HepG2 (cell line): Measurements from ENCODE around the gene ZXDC. TPM values are rescaled to one million over a fixed set of nuclear protein-coding genes. Genes with fewer than 3 reads are reported as not detected.

ENCODE experiments used
- ATAC-seq: fragments of 200-7000 bp; cut with Tn5 transposase; 3 replicates; pipeline ENCODE4 v1.9.1; 2020; ENCODE audit warnings: mild to moderate bottlenecking, moderate library complexity
- BruUV-seq: library from RNA; stranded (reverse); fragments of 400-500 nt; replicated peaks from 2 replicates; lab custom pipeline; 2021; lab: Mats Ljungman, UMichigan
- CTCF ChIA-PET: fragments of 300-600 bp; formaldehyde crosslinking; extraction: SDS; loops from one replicate; lab custom pipeline; 2021; ENCODE audit warnings: low total read pairs, inconsistent platforms, low intra/inter-chr PET ratio; lab: Yijun Ruan, JAX
- POLR2A ChIA-PET: fragments of 350-600 bp; sonication (Branson Sonifier 250); formaldehyde crosslinking; loops from one replicate; lab custom pipeline; 2020; ENCODE audit warnings: antibody characterized with exemption, inconsistent platforms; lab: Yijun Ruan, JAX
- DNase-seq: peaks from one replicate; pipeline ENCODE4 v3.0.0-alpha.2; 2015; ENCODE audit warnings: low spot score
- FAIRE-seq: peaks from 3 replicates; lab custom pipeline; 2011; peaks lifted over from hg19 to GRCh38; lab: Jason Lieb, UNC
- H2AFZ ChIP-seq: one replicate; pipeline ENCODE4 v1.6.1; 2011; ENCODE audit warnings: low read length, inconsistent platforms
- H3K27ac ChIP-seq: fragments of 300-600 bp; 3 replicates; pipeline ENCODE4 v1.8.0; 2011; ENCODE audit warnings: mixed run types, mild to moderate bottlenecking, mixed read lengths, low read length, inconsistent platforms; ENCODE audit not compliant: insufficient read depth; ENCODE audit errors: extremely low read length
- H3K27me3 ChIP-seq, 2 experiments: fragments of 200-600 bp in 1 of 2; 2 replicates in 1 of 2; 3 replicates in 1 of 2; pipeline versions ENCODE4 v1.6.0 to v1.8.0; 2011; ENCODE audit warnings: low read length in 2 of 2, mild to moderate bottlenecking in 2 of 2, moderate library complexity in 2 of 2, inconsistent platforms in 1 of 2; ENCODE audit not compliant: insufficient read depth in 2 of 2, control insufficient read depth in 1 of 2
- H3K36me3 ChIP-seq, 2 experiments: fragments of 200-600 bp in 1 of 2; replicated peaks in 1 of 2; 2 replicates in 1 of 2; 3 replicates in 1 of 2; pipeline versions ENCODE4 v1.5.1 to v1.8.0; 2011; ENCODE audit warnings: low read length in 2 of 2, inconsistent platforms in 1 of 2; ENCODE audit not compliant: insufficient read depth in 2 of 2, control insufficient read depth in 1 of 2
- H3K4me1 ChIP-seq: 2 replicates; pipeline ENCODE4 v1.5.1; 2012; ENCODE audit warnings: low read length, inconsistent platforms; ENCODE audit not compliant: insufficient read depth
- H3K4me2 ChIP-seq: 2 replicates; pipeline ENCODE4 v1.6.0; 2011; ENCODE audit warnings: low read depth, low read length, inconsistent platforms
- H3K4me3 ChIP-seq, 3 experiments: fragments of 200-600 bp in 1 of 3; sonication (generic), shearing (Covaris generic) in 1 of 3; replicated peaks in 1 of 3; 2 replicates each; pipeline ENCODE4 v1.5.1; 2011 to 2016; ENCODE audit warnings: low read length in 3 of 3, inconsistent platforms in 2 of 3, low read depth in 2 of 3, mild to moderate bottlenecking in 2 of 3, control low read depth in 1 of 3, mixed read lengths in 1 of 3; ENCODE audit not compliant: insufficient read depth in 1 of 3
- H3K79me2 ChIP-seq: one replicate; pipeline ENCODE4 v1.6.1; 2011; ENCODE audit warnings: low read length, inconsistent platforms; ENCODE audit not compliant: insufficient read depth
- H3K9ac ChIP-seq: 2 replicates; pipeline ENCODE4 v1.6.0; 2011; ENCODE audit warnings: mild to moderate bottlenecking, low read depth, low read length, inconsistent platforms; ENCODE audit not compliant: insufficient read depth
- H3K9me3 ChIP-seq: 2 replicates; pipeline ENCODE4 v1.5.1; 2012; ENCODE audit warnings: mild to moderate bottlenecking, low read length
- H4K20me1 ChIP-seq: 2 replicates; pipeline ENCODE4 v1.6.0; 2011; ENCODE audit warnings: inconsistent platforms, mild to moderate bottlenecking, low read length, moderate library complexity; ENCODE audit not compliant: insufficient read depth
- DMTF1 ChIP-seq: sonication (generic); formaldehyde crosslinking; IDR thresholded peaks from 2 replicates; pipeline ENCODE4 v1.4.0; 2020; ENCODE audit warnings: mild to moderate bottlenecking, missing genetic modification reagents
- HNRNPL ChIP-seq: fragments of 200-400 bp; formaldehyde crosslinking; IDR thresholded peaks from 2 replicates; pipeline ENCODE4 v1.6.1; 2017; ENCODE audit warnings: mild to moderate bottlenecking, low read depth, low read length
- MXI1 ChIP-seq: IDR thresholded peaks from 3 replicates; pipeline ENCODE4 v1.6.1; 2012; ENCODE audit warnings: low read depth, low read length, inconsistent platforms, borderline replicate concordance
- ONECUT2 ChIP-seq: sonication (generic); formaldehyde crosslinking; IDR thresholded peaks from 2 replicates; pipeline ENCODE4 v1.4.0; 2020; ENCODE audit warnings: missing genetic modification reagents
- TAF1 ChIP-seq: sonication (generic); formaldehyde crosslinking; IDR thresholded peaks from 2 replicates; pipeline ENCODE4 v1.4.0; 2020; ENCODE audit warnings: missing genetic modification reagents
- ZFP90 ChIP-seq: sonication (generic); formaldehyde crosslinking; IDR thresholded peaks from 2 replicates; pipeline ENCODE4 v1.8.0; 2022; ENCODE audit warnings: missing genetic modification reagents, mild to moderate bottlenecking, inconsistent platforms, borderline replicate concordance
- ZNF124 ChIP-seq: sonication (generic); formaldehyde crosslinking; IDR thresholded peaks from 2 replicates; pipeline ENCODE4 v1.4.0; 2020; ENCODE audit warnings: missing genetic modification reagents
- ZNF276 ChIP-seq: sonication (generic); formaldehyde crosslinking; IDR thresholded peaks from 2 replicates; pipeline ENCODE4 v1.4.0; 2020; ENCODE audit warnings: mild to moderate bottlenecking, low read depth, missing genetic modification reagents
- ZNF672 ChIP-seq: sonication (generic); formaldehyde crosslinking; IDR thresholded peaks from 2 replicates; pipeline ENCODE4 v1.8.1; 2022; ENCODE audit warnings: missing genetic modification reagents
- ZNF766 ChIP-seq: sonication (generic); formaldehyde crosslinking; IDR thresholded peaks from 2 replicates; pipeline ENCODE4 v1.5.0; 2020; ENCODE audit warnings: missing genetic modification reagents, borderline replicate concordance
- ZNF768 ChIP-seq: sonication (generic); formaldehyde crosslinking; IDR thresholded peaks from 2 replicates; pipeline ENCODE4 v1.4.0; 2020; ENCODE audit warnings: missing genetic modification reagents
- ZZZ3 ChIP-seq: sonication (generic); formaldehyde crosslinking; IDR thresholded peaks from 2 replicates; pipeline ENCODE4 v1.4.0; 2020; ENCODE audit warnings: missing genetic modification reagents, mild to moderate bottlenecking, borderline replicate concordance
- WGBS: methylation state at CpG from one replicate; pipeline ENCODE4 v1.1.6; 2017; ENCODE audit warnings: low lambda C conversion rate; 5-methylcytosine and 5-hydroxymethylcytosine counted together
- in situ Hi-C: cut with HindIII; loops from 2 replicates; pipeline ENCODE4 v1.10.0; 2017; ENCODE audit warnings: low pct_unique_long_range_greater_than_20kb; ENCODE audit not compliant: extremely low pct_ligation_motif_present
- intact Hi-C: fragments of 100-400 bp; cut with micrococcal nuclease; formaldehyde crosslinking; loops from one replicate; pipeline ENCODE4 v1.10.0; 2022; ENCODE audit not compliant: unreplicated experiment
- polyA plus RNA-seq, 8 experiments: library from polyadenylated mRNA; depleted of rRNA in 3 of 8; stranded (reverse) in 7 of 8; unstranded in 1 of 8; fragments of >200 nt; fragmentation: Illumina TruSeq in 4 of 8; extraction: Trizol in 4 of 8; gene quantifications; 2 replicates each; pipeline versions ENCODE4 v1.2.1 to v1.2.3, GENCODE V29; 2011 to 2016; ENCODE audit warnings: low read depth in 4 of 8, missing spikeins in 1 of 8, mixed read lengths in 1 of 8; ENCODE audit not compliant: insufficient read depth in 1 of 8
- total RNA-seq, 5 experiments: library from RNA; depleted of rRNA; stranded (reverse); fragments of >200 nt; fragmentation: Illumina TruSeq; extraction: Trizol; gene quantifications; 2 replicates each; pipeline ENCODE4 v1.2.3, GENCODE V29; 2016; ENCODE audit warnings: low read depth in 1 of 5

Gene ZXDC
- total and polyA plus RNA-seq, 2 of the 13 experiments (the other 11 are each of a cell fraction or from before 2014, with no cell fraction given) = 17.6 to 21.2 TPM

- DNase-seq = no peak
- CTCF ChIA-PET = no interaction called here
- peak; percentile 59; the same call in 1 of the 2 replicates for TF ChIP-seq HNRNPL
- TF ChIP-seq DMTF1 (CRISPR knock-in tag) = no peak
- TF ChIP-seq ZNF124 (CRISPR knock-in tag) = no peak
- TF ChIP-seq ZFP90 (CRISPR knock-in tag) = no peak
- no peak for TF ChIP-seq ZNF672
- peak; percentile 83 for TF ChIP-seq ZNF768 (CRISPR knock-in tag)
- no peak for TF ChIP-seq MXI1
- TF ChIP-seq ZZZ3 (CRISPR knock-in tag) = no peak
- TF ChIP-seq ZNF276 (CRISPR knock-in tag) = no peak
- TF ChIP-seq ONECUT2 = no peak
- TF ChIP-seq TAF1 (CRISPR knock-in tag) = 0 out of 2 replicates have a peak, but pooled peaks have one; percentile 0
- TF ChIP-seq ZNF766 (CRISPR knock-in tag) = no peak
- TF ChIP-seq, all 625 proteins: peak for 3
- Histone ChIP-seq H3K4me1 (peaks cover 77% of the 10 kb centered on the region), H3K36me3 (no peaks in the 10 kb centered on the region), H3K27ac (no peak overlapping the region), H3K9me3 (no peaks in the 10 kb centered on the region), H4K20me1 (no peaks in the 10 kb centered on the region), H3K4me2 (no peak overlapping the region), H3K79me2 (no peaks in the 10 kb centered on the region), H3K27me3 (no peaks in the 10 kb centered on the region; a peak in 1 of 5 replicates), H3K9ac (no peak overlapping the region), H2AFZ (no peak overlapping the region), H3K4me3 (no peak overlapping the region)
- WGBS = 72% methylated on average over 14 of the region's 14 CpGs
- ATAC-seq (no peak), FAIRE-seq (no peak)
- in situ Hi-C loops (no loop called here), intact Hi-C loops (no loop called here)
- POLR2A ChIA-PET = interaction anchor here (1.0 to 2.8 kb wide), 3 partner anchors 10 to 43 kb away, joined by 3 to 12 read pairs (median 5); partner anchors contain the start of gene ZXDC
- no TSS peak for BruUV-seq
These were observed 10.7 kb upstream of the ZXDC start for GRCh38 chr3:126486360-126486847.
